ENCODE measurements around the gene CDK5R1.

CDK5R1 gene

GRCh38 chr17:32498391-32498790, 11.6 kb downstream of the CDK5R1 start:
- DNase-seq (ENCODE audit: low spot score), result no peak
- TF ChIP-seq CTCF (IDR thresholded peaks at IDR 0.05; ENCODE audit: extremely low read depth, insufficient read depth, missing control alignments), result no peak
- in situ Hi-C loops (cut with MboI; ENCODE audit: low pct_unique_long_range_greater_than_20kb, low sequenced_read_pairs, unreplicated experiment), result loop anchor here (25.0 kb wide), 1 partner anchor 114 kb away; no protein-coding TSS in a partner anchor

- no peak for TF ChIP-seq CTCF (IDR thresholded peaks at IDR 0.05; ENCODE audit: extremely low read depth, insufficient read depth, missing control alignments)
- in situ Hi-C loops (cut with MboI; ENCODE audit: low pct_unique_long_range_greater_than_20kb, low sequenced_read_pairs, unreplicated experiment), result no loop called here
- no peak for DNase-seq (ENCODE audit: low spot score)
Observed at GRCh38 chr17:32502013-32502412, 15.2 kb downstream of the CDK5R1 start.

- no peak for DNase-seq (ENCODE audit: low spot score)
- in situ Hi-C loops (cut with MboI; ENCODE audit: low pct_unique_long_range_greater_than_20kb, low sequenced_read_pairs, unreplicated experiment), result no loop called here
- TF ChIP-seq CTCF (IDR thresholded peaks at IDR 0.05; ENCODE audit: extremely low read depth, insufficient read depth, missing control alignments), result no peak
Observed at GRCh38 chr17:32502710-32503109, 15.9 kb downstream of the CDK5R1 start.

- TF ChIP-seq CTCF (IDR thresholded peaks at IDR 0.05; ENCODE audit: extremely low read depth, insufficient read depth, missing control alignments), result no peak
- in situ Hi-C loops (cut with MboI; ENCODE audit: low pct_unique_long_range_greater_than_20kb, low sequenced_read_pairs, unreplicated experiment), result no loop called here
- DNase-seq (ENCODE audit: low spot score), result peak; percentile 84
Observed at GRCh38 chr17:32503251-32504165, 16.7 kb downstream of the CDK5R1 start.

- in situ Hi-C loops (cut with MboI; ENCODE audit: low pct_unique_long_range_greater_than_20kb, low sequenced_read_pairs, unreplicated experiment), result no loop called here
- DNase-seq (ENCODE audit: low spot score), result no peak
- TF ChIP-seq CTCF (IDR thresholded peaks at IDR 0.05; ENCODE audit: extremely low read depth, insufficient read depth, missing control alignments), result no peak
Observed at GRCh38 chr17:32504166-32504990, 17.6 kb downstream of the CDK5R1 start.

GRCh38 chr17:32508926-32509325, 22.1 kb downstream of the CDK5R1 start:
- DNase-seq (ENCODE audit: low spot score), result no peak
- TF ChIP-seq CTCF (IDR thresholded peaks at IDR 0.05; ENCODE audit: extremely low read depth, insufficient read depth, missing control alignments), result no peak
- in situ Hi-C loops (cut with MboI; ENCODE audit: low pct_unique_long_range_greater_than_20kb, low sequenced_read_pairs, unreplicated experiment), result no loop called here

Measured in GM13977 (cell line).